SKM-1 treated with dmso at 0.1 percent for 144 hours (cell line): Measurements from ENCODE around the gene UBE2J2.
"Not testable (repeated sequence)": the region's sequence is repeated elsewhere in the genome, so short reads cannot be mapped to it uniquely, and the experiment has no call there.

Experiments
- DNase-seq: peaks from one replicate; lab custom pipeline; 2025; ENCODE audit not compliant: unreplicated experiment; lab: John Stamatoyannopoulos, UW

The UBE2J2 gene

GRCh38 chr1:1273512-1274298 lies at the start of gene UBE2J2:
Gene UBE2J2 (minus strand): TSS chr1:1273854. CDS start chr1:1267992, 5,862 bp downstream.
- DNase-seq = peak; percentile 86

GRCh38 chr1:1322952-1323351 lies 49.3 kb upstream of the UBE2J2 start:
- no peak for DNase-seq

- DNase-seq = no peak
These were observed 48.8 kb upstream of the UBE2J2 start for GRCh38 chr1:1322418-1322817.

GRCh38 chr1:1321477-1321876 lies 47.8 kb upstream of the UBE2J2 start:
- no peak for DNase-seq

GRCh38 chr1:1320666-1321448 lies 47.2 kb upstream of the UBE2J2 start:
- no peak for DNase-seq

GRCh38 chr1:1319646-1319941 lies 45.9 kb upstream of the UBE2J2 start:
- DNase-seq = no peak

GRCh38 chr1:1318777-1319645 lies 45.4 kb upstream of the UBE2J2 start:
- DNase-seq = no peak

GRCh38 chr1:1318131-1318652 lies 44.5 kb upstream of the UBE2J2 start:
- no peak for DNase-seq

GRCh38 chr1:1317420-1317819 lies 43.8 kb upstream of the UBE2J2 start:
- no peak for DNase-seq

GRCh38 chr1:1316199-1316598 lies 42.5 kb upstream of the UBE2J2 start:
- not testable (repeated sequence) for DNase-seq

- DNase-seq = no peak
These were observed 41.8 kb upstream of the UBE2J2 start for GRCh38 chr1:1315435-1315954.

- DNase-seq = no peak
These were observed 41.2 kb upstream of the UBE2J2 start for GRCh38 chr1:1314678-1315335.

GRCh38 chr1:1314237-1314586 lies 40.6 kb upstream of the UBE2J2 start:
- no peak for DNase-seq

- no peak for DNase-seq
These were observed 40.0 kb upstream of the UBE2J2 start for GRCh38 chr1:1313500-1314236.

GRCh38 chr1:1312450-1313314 lies 39.0 kb upstream of the UBE2J2 start:
- DNase-seq = no peak

- DNase-seq = no peak
These were observed 37.8 kb upstream of the UBE2J2 start for GRCh38 chr1:1311107-1312104.

- DNase-seq = no peak
These were observed 36.9 kb upstream of the UBE2J2 start for GRCh38 chr1:1310476-1311053.

GRCh38 chr1:1310109-1310385 lies 36.4 kb upstream of the UBE2J2 start:
- no peak for DNase-seq
